Heart left ventricle (tissue), 16 donors: Measurements from ENCODE around the gene ENGASE. TPM values are rescaled to one million over a fixed set of nuclear protein-coding genes. Genes with fewer than 3 reads are reported as not detected.

Experiments used
- ATAC-seq, 4 donors: fragments of 200-7000 bp; cut with Tn5 transposase; one replicate each; pipeline ENCODE4 v1.9.1; 2020 to 2022; ENCODE audit warnings: moderate library complexity in 4 of 4, mild to moderate bottlenecking in 3 of 4, moderate number of reproducible peaks in 1 of 4
- DNase-seq, 5 donors: peaks; one replicate each; pipeline ENCODE4 v3.0.0-alpha.2; 2020
- H3K27ac ChIP-seq, 12 donors: fragments of 200-600 bp; sonication (generic) in 4 of 12; one replicate each; pipeline versions ENCODE4 v1.5.0 to v1.8.0; 2016 to 2022; ENCODE audit warnings: mild to moderate bottlenecking in 2 of 12
- H3K27me3 ChIP-seq, 9 donors: fragments of 200-600 bp; sonication (generic) in 2 of 9; one replicate each; pipeline versions ENCODE4 v1.5.1 to v1.8.0; 2016 to 2022; ENCODE audit warnings: mild to moderate bottlenecking in 3 of 9
- H3K36me3 ChIP-seq, 9 donors: fragments of 200-600 bp; sonication (generic) in 2 of 9; one replicate each; pipeline versions ENCODE4 v1.5.0 to v1.8.0; 2018 to 2022; ENCODE audit warnings: mild to moderate bottlenecking in 2 of 9
- H3K4me1 ChIP-seq, 12 donors: fragments of 200-600 bp; sonication (generic) in 4 of 12; one replicate each; pipeline versions ENCODE4 v1.5.0 to v1.8.0; 2016 to 2022; ENCODE audit warnings: mild to moderate bottlenecking in 3 of 12
- H3K4me3 ChIP-seq, 12 donors: fragments of 200-600 bp; sonication (generic) in 4 of 12; one replicate each; pipeline versions ENCODE4 v1.5.0 to v1.8.0; 2017 to 2022; ENCODE audit warnings: mild to moderate bottlenecking in 9 of 12, moderate library complexity in 4 of 12
- H3K9me3 ChIP-seq, 12 donors: fragments of 200-600 bp; sonication (generic) in 4 of 12; one replicate each; pipeline versions ENCODE4 v1.5.0 to v1.8.0; 2016 to 2022; ENCODE audit warnings: mild to moderate bottlenecking in 1 of 12
- CTCF ChIP-seq, 12 donors: fragments of 200-600 bp; sonication (generic) in 4 of 12; IDR thresholded peaks; one replicate each; pipeline versions ENCODE4 v1.5.0 to v1.8.0; 2018 to 2022; ENCODE audit warnings: antibody characterized with exemption in 12 of 12, mild to moderate bottlenecking in 5 of 12
- POLR2A ChIP-seq, 2 donors: fragments of 450-650 bp; IDR thresholded peaks; one replicate each; pipeline ENCODE4 v1.6.1; 2017; ENCODE audit warnings: antibody characterized with exemption in 2 of 2, mild to moderate bottlenecking in 2 of 2, moderate library complexity in 2 of 2
- WGBS, 4 donors: extraction: QIAGEN DNeasy Blood & Tissue Kit in 2 of 4; methylation state at CpG; one replicate each; pipeline versions ENCODE4 v1.1.5 to v1.1.7; 2013 to 2018; 5-methylcytosine and 5-hydroxymethylcytosine counted together
- intact Hi-C, 10 donors: fragments of 100-400 bp; cut with DNase I; formaldehyde crosslinking; loops; one replicate each; pipeline versions ENCODE4 v1.11.1 to v1.14.2; 2022
- polyA plus RNA-seq, 2 donors: library from polyadenylated mRNA; stranded (reverse); fragments of 200-250 nt; gene quantifications; one replicate each; pipeline ENCODE4 v1.2.3, GENCODE V29; 2013
- total RNA-seq, 9 donors: library from RNA; depleted of rRNA in 2 of 9; stranded (reverse); fragments of >200 nt in 2 of 9; fragmentation: NEBNext Ultra II Directional in 3 of 9; extraction: Animal tissue kit (Norgen Biotek cat#: 25700) in 3 of 9; gene quantifications; one replicate each; pipeline versions ENCODE4 v1.1.0 to v1.2.4, GENCODE V29; 2016 to 2023
- donor health status: ischemic (EF 13 %, LVEDD 7.1; RV severe dilation, severe dysfunction).
- donor health status: healthy with polysubstance abuse.
- donor health status: DM: no; HTN: yes; CAD: no.
- donor health status: DM: no; HTN: no; CAD: no.
- donor health status: ischemic (EF 25% LVEDD 6.9; RV normal size, moderate dysfunction).
- donor health status: ischemic (EF 25% LVEDD 5.7; RV mildly dilated, moderate dysfunction).
- donor health status: healthy.
- donor health status: DM: yes; HTN: yes; CAD: no.
- donor health status: ischemic (EF 35%, LVEDD 5.7; RV mildly dilated, moderate dysfunction).
- donor health status: nonischemic (EF 11% LVEDD 7.7; RV severe dilation, severe dysfunction).
- donor health status: DM: yes; HTN: yes; CAD: no.
- donor health status: PGD.
- donor health status: ischemic (EF 29% LVEDD 5.4; RV normal size, mild dysfunction).
- donor health status: nonischemic (EF 23%, LVEDD 6.1; RV moderate dilation, normal function).

The ENGASE gene
- total and polyA plus RNA-seq, 11 donors, result 6.2 to 42.0 (median 23.5) TPM

- H3K27ac ChIP-seq, result no peak overlapping the region
- H3K9me3 ChIP-seq, result no peaks in the 10 kb centered on the region
- ATAC-seq (peak in 1 of 4 donors; percentile 2), DNase-seq (no peak)
- 67 to 79% (median 70%) methylated on average over 10 to 31 of the region's 31 CpGs for WGBS, 4 donors
- intact Hi-C loops, result loop anchor here in 7 of 10 donors (2.0 to 10.0 kb wide), 5 partner anchors 65 to 615 kb away; partner anchors contain the start of gene C1QTNF1 (in 1 of the 7)
- no peak overlapping the region for H3K4me3 ChIP-seq
- TF ChIP-seq CTCF (IDR thresholded peaks at IDR 0.05) (no peak), POLR2A (IDR thresholded peaks at IDR 0.05) (no peak)
- peaks cover 0 to 26% (median 23%) of the 10 kb centered on the region in 9 donors for H3K36me3 ChIP-seq
- H3K4me1 ChIP-seq, result peaks cover 0 to 10% (median 1%) of the 10 kb centered on the region in 12 donors
- peaks cover 2 to 41% (median 11%) of the 10 kb centered on the region in 9 donors for H3K27me3 ChIP-seq
Measured at GRCh38 chr17:79089720-79090442, 15.3 kb downstream of the ENGASE start.

- ATAC-seq (peak in 2 of 4 donors; percentile 21 to 26), DNase-seq (no peak)
- H3K9me3 ChIP-seq, result no peaks in the 10 kb centered on the region
- whole genome bisulfite sequencing, 4 donors, result 30 to 45% (median 38%) methylated on average over 32 of the region's 32 CpGs
- H3K27ac ChIP-seq, result no peak overlapping the region
- peaks cover 4 to 49% (median 17%) of the 10 kb centered on the region in 9 donors for H3K27me3 ChIP-seq
- no peak overlapping the region for H3K4me3 ChIP-seq
- peak in 8 of 12 donors; percentile 6 to 41 (median 18) for TF ChIP-seq CTCF (IDR thresholded peaks at IDR 0.05)
- TF ChIP-seq POLR2A (IDR thresholded peaks at IDR 0.05), result no peak
- intact Hi-C loops, result no loop called here
- H3K36me3 ChIP-seq, result peaks cover 0 to 18% (median 16%) of the 10 kb centered on the region in 9 donors
- H3K4me1 ChIP-seq, result peaks cover 0 to 10% (median 1%) of the 10 kb centered on the region in 12 donors
Measured at GRCh38 chr17:79090443-79091225, 16.0 kb downstream of the ENGASE start.

GRCh38 chr17:79091226-79091670, 16.6 kb downstream of the ENGASE start:
- ATAC-seq, result no peak

More at GRCh38 chr17:79091226-79091670, 16.6 kb downstream of the ENGASE start:
- no peak overlapping the region for H3K4me3 ChIP-seq
- H3K27me3 ChIP-seq, result peaks cover 4 to 55% (median 23%) of the 10 kb centered on the region in 9 donors
- H3K27ac ChIP-seq, result no peak overlapping the region
- intact Hi-C loops, result no loop called here
- TF ChIP-seq CTCF (IDR thresholded peaks at IDR 0.05) (no peak), POLR2A (IDR thresholded peaks at IDR 0.05) (no peak)
- no peak for DNase-seq
- 76 to 86% (median 84%) methylated on average over 8 to 10 of the region's 10 CpGs for WGBS, 4 donors
- H3K9me3 ChIP-seq, result no peaks in the 10 kb centered on the region
- peaks cover 0 to 10% (median 1%) of the 10 kb centered on the region in 12 donors for H3K4me1 ChIP-seq
- H3K36me3 ChIP-seq, result peaks cover 0 to 12% (median 10%) of the 10 kb centered on the region in 9 donors
